GM12878 (cell line): ENCODE results near the gene TFDP1. TPM values are rescaled to one million over a fixed set of nuclear protein-coding genes. Genes with fewer than 3 reads are reported as not detected.

Experiments used
- ATAC-seq: fragments of 200-7000 bp; cut with Tn5 transposase; 3 replicates; pipeline ENCODE4 v1.9.1; 2020; ENCODE audit warnings: mild to moderate bottlenecking, moderate library complexity
- BruUV-seq: library from RNA; stranded (reverse); fragments of 400-500 nt; replicated peaks from 2 replicates; lab custom pipeline; 2021; lab: Mats Ljungman, UMichigan
- CTCF ChIA-PET: fragments of 300-600 bp; sonication (Branson Sonifier 250); formaldehyde crosslinking; extraction: SDS; loops from one replicate; lab custom pipeline; 2021; ENCODE audit warnings: inconsistent platforms; lab: Yijun Ruan, JAX
- POLR2A ChIA-PET: fragments of 350-600 bp; formaldehyde crosslinking; extraction: SDS; loops from one replicate; lab custom pipeline; 2021; ENCODE audit warnings: inconsistent platforms; lab: Charles Lee
- RAD21 ChIA-PET: fragments of 300-600 bp; sonication (Branson Sonifier 250); formaldehyde crosslinking; loops from one replicate; lab custom pipeline; 2023; ENCODE audit warnings: antibody characterized with exemption; ENCODE audit not compliant: unreplicated experiment; lab: Charles Lee
- SMC1A ChIA-PET: fragments of 300-600 bp; sonication (Branson Sonifier 250); formaldehyde crosslinking; loops from one replicate; lab custom pipeline; 2023; ENCODE audit not compliant: unreplicated experiment, uncharacterized antibody; lab: Charles Lee
- DNase-seq: peaks from one replicate; pipeline ENCODE4 v3.0.0-alpha.2; 2011; ENCODE audit warnings: low read depth, low spot score
- FAIRE-seq: peaks from 3 replicates; lab custom pipeline; 2011; peaks lifted over from hg19 to GRCh38; lab: Jason Lieb, UNC
- H2AFZ ChIP-seq: 2 replicates; pipeline ENCODE4 v1.6.0; 2011; ENCODE audit warnings: low read depth, low read length, control low read depth; ENCODE audit not compliant: control insufficient read depth
- H3K27ac ChIP-seq: 2 replicates; pipeline ENCODE4 v1.5.1; 2011; ENCODE audit warnings: control low read depth; ENCODE audit not compliant: control insufficient read depth, insufficient read depth
- H3K27me3 ChIP-seq, 2 experiments: replicated peaks in 1 of 2; 2 replicates each; pipeline versions ENCODE4 v1.6.0 to v1.6.1; 2011; ENCODE audit warnings: low read length in 1 of 2; ENCODE audit not compliant: control insufficient read depth in 2 of 2, insufficient read depth in 2 of 2
- H3K36me3 ChIP-seq, 2 experiments: 2 replicates each; pipeline ENCODE4 v1.5.1; 2011; ENCODE audit warnings: low read length in 1 of 2; ENCODE audit not compliant: control insufficient read depth in 2 of 2, insufficient read depth in 2 of 2
- H3K4me1 ChIP-seq: 2 replicates; pipeline ENCODE4 v1.6.1; 2011; ENCODE audit warnings: mild to moderate bottlenecking, low read length, moderate library complexity, mixed read lengths; ENCODE audit not compliant: control insufficient read depth, insufficient read depth
- H3K4me2 ChIP-seq: 2 replicates; pipeline ENCODE4 v1.6.0; 2011; ENCODE audit warnings: control low read depth; ENCODE audit not compliant: control insufficient read depth, insufficient read depth
- H3K4me3 ChIP-seq: fragments of 200-600 bp; sonication (generic); 2 replicates; pipeline ENCODE4 v1.5.1; 2016
- H3K79me2 ChIP-seq: 2 replicates; pipeline ENCODE4 v1.6.0; 2011; ENCODE audit warnings: low read length; ENCODE audit not compliant: control insufficient read depth, insufficient read depth
- H3K9ac ChIP-seq: 2 replicates; pipeline ENCODE4 v1.8.0; 2011; ENCODE audit warnings: low read length, control low read depth, mixed read lengths; ENCODE audit not compliant: control insufficient read depth, insufficient read depth
- H3K9me3 ChIP-seq: replicated peaks from 3 replicates; pipeline ENCODE4 v1.5.1; 2011; ENCODE audit warnings: mild to moderate bottlenecking, low read length; ENCODE audit not compliant: control insufficient read depth, insufficient read depth
- H4K20me1 ChIP-seq: 2 replicates; pipeline ENCODE4 v1.6.0; 2011; ENCODE audit not compliant: control insufficient read depth, insufficient read depth
- GATAD2B ChIP-seq: fragments of 450-650 bp; conservative IDR thresholded peaks from 2 replicates; pipeline ENCODE4 v1.6.1; 2017; ENCODE audit warnings: low read depth, mild to moderate bottlenecking, moderate library complexity
- PRDM15 ChIP-seq: fragments of 450-650 bp; formaldehyde crosslinking; IDR thresholded peaks from 2 replicates; pipeline ENCODE4 v1.4.0; 2020; ENCODE audit warnings: mild to moderate bottlenecking, moderate library complexity
- TARDBP ChIP-seq: IDR thresholded peaks from 2 replicates; pipeline ENCODE4 v1.6.1; 2016; ENCODE audit warnings: borderline replicate concordance
- WGBS: methylation state at CpG from one replicate; pipeline ENCODE4 v1.1.6; 2016; ENCODE audit warnings: low lambda C conversion rate; ENCODE audit not compliant: insufficient replicate concordance, insufficient coverage; ENCODE audit errors: missing lambda C conversion rate; 5-methylcytosine and 5-hydroxymethylcytosine counted together
- in situ Hi-C: fragments of 300-500 bp; cut with MboI; formaldehyde crosslinking; loops from 9 replicates; pipeline ENCODE4 v1.14.3; 2018; ENCODE audit warnings: mixed read lengths
- intact Hi-C: fragments of 100-400 bp; cut with micrococcal nuclease; formaldehyde crosslinking; loops from one replicate; pipeline ENCODE4 v1.14.2; 2022; ENCODE audit not compliant: unreplicated experiment
- polyA plus RNA-seq, 11 experiments: library from polyadenylated mRNA; depleted of rRNA in 4 of 11; unstranded in 6 of 11; stranded (reverse) in 5 of 11; fragments of >200 nt; fragmentation: Nextera tagmentation in 4 of 11; fragmentation: Illumina TruSeq in 1 of 11; extraction: Ambion mirVana in 4 of 11; extraction: Trizol in 1 of 11; gene quantifications; 1 replicate in 1 of 11; 2 replicates in 10 of 11; pipeline versions ENCODE4 v1.2.1 to v1.2.3, GENCODE V29; 2011 to 2016; ENCODE audit warnings: inconsistent platforms in 2 of 11, missing spikeins in 2 of 11, low read depth in 1 of 11
- total RNA-seq, 4 experiments: library from RNA; depleted of rRNA in 3 of 4; stranded (reverse); fragments of >200 nt in 3 of 4; fragmentation: Illumina TruSeq in 1 of 4; extraction: Trizol in 1 of 4; gene quantifications; 2 replicates each; pipeline versions ENCODE4 v1.2.1 to v1.2.3, GENCODE V29; 2013 to 2021

TFDP1 gene
- total and polyA plus RNA-seq, 10 of the 15 experiments (the other 5 are each of a cell fraction or from before 2014, with no cell fraction given): 37.7 to 254 (median 119) TPM

DNA sequence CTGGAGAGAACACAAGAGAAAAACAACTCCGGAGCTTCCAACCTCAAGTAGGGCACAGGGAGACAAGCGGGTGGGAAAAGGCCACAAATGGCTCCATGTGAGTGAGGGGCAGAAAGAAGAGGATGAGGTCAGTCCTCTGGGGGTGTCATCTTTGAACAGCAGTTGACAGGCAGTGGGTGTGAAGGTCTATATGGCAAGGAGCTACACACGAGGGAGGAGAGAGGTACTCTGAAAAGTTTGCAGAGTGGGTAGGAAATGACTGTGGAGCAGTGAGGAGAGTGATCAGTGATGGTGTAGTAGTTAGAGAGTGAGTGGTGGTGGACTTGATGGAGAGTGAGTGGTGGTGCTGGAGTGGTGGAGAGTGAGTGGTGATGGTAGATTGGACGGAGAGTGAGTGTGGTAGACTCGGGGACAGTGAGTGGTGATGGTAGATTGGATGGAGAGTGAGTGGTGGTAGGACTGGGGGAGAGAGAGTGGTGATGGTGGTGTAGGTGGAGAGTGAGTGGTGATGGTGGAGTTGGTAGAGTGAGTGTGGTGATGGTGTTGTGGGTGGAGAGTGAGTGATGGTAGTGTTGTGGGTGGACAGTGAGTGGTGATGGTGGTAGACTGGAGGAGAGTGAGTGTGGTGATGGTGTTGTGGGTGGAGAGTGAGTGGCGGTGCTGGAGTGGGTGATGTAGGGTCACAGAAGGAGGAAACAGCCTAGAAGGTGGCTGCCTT, 4.0 kb downstream of the TFDP1 start (continued):
- no peak for TF ChIP-seq PRDM15

- Histone ChIP-seq H3K36me3 (peaks cover 5 to 13% of the 10 kb centered on the region in 2 experiments; a peak in 3 of 4 replicates), H2AFZ (no peak overlapping the region), H3K27me3 (no peaks in the 10 kb centered on the region), H3K79me2 (peaks cover 64% of the 10 kb centered on the region), H3K9me3 (no peaks in the 10 kb centered on the region; the same call in 2 of the 3 replicates), H3K27ac (no peak overlapping the region)
- ATAC-seq: no peak
- in situ Hi-C loops: no loop called here
- ChIA-PET CTCF (no interaction called here), POLR2A (no interaction called here)
- WGBS: 95% methylated on average over 18 of the region's 18 CpGs
- TF ChIP-seq TARDBP (0 out of 2 replicates have a peak, but pooled peaks have one; percentile 29), GATAD2B (no peak)
- TF ChIP-seq, all 136 proteins: peak for 1
- Histone ChIP-seq H3K4me1 (peaks cover 9% of the 10 kb centered on the region), H3K4me2 (no peak overlapping the region), H3K4me3 (no peak overlapping the region), H4K20me1 (0 out of 2 replicates have a peak, but pooled peaks cover 4% of the 10 kb centered on the region), H3K9ac (no peak overlapping the region)
- DNase-seq (no peak), FAIRE-seq (no peak)
- RAD21 ChIA-PET: no interaction called here
- no TSS peak for BruUV-seq
- intact Hi-C loops: loop anchor here (5.0 to 10.0 kb wide), 2 partner anchors 97 to 295 kb away; partner anchors contain the start of genes DCUN1D2 and LAMP1
- SMC1A ChIA-PET: no interaction called here
Measured at GRCh38 chr13:113589251-113589960, 4.9 kb downstream of the TFDP1 start.
